Heart left ventricle (tissue), 16 donors: ENCODE measurements around the gene BMP2K. TPM values are rescaled to one million over a fixed set of nuclear protein-coding genes. Genes with fewer than 3 reads are reported as not detected.

Experiments used
- ATAC-seq, 4 donors: fragments of 200-7000 bp; cut with Tn5 transposase; one replicate each; pipeline ENCODE4 v1.9.1; 2020 to 2022; ENCODE audit warnings: moderate library complexity in 4 of 4, mild to moderate bottlenecking in 3 of 4, moderate number of reproducible peaks in 1 of 4
- DNase-seq, 5 donors: peaks; one replicate each; pipeline ENCODE4 v3.0.0-alpha.2; 2020
- H3K27ac ChIP-seq, 12 donors: fragments of 200-600 bp; sonication (generic) in 4 of 12; one replicate each; pipeline versions ENCODE4 v1.5.0 to v1.8.0; 2016 to 2022; ENCODE audit warnings: mild to moderate bottlenecking in 2 of 12
- H3K27me3 ChIP-seq, 9 donors: fragments of 200-600 bp; sonication (generic) in 2 of 9; one replicate each; pipeline versions ENCODE4 v1.5.1 to v1.8.0; 2016 to 2022; ENCODE audit warnings: mild to moderate bottlenecking in 3 of 9
- H3K36me3 ChIP-seq, 9 donors: fragments of 200-600 bp; sonication (generic) in 2 of 9; one replicate each; pipeline versions ENCODE4 v1.5.0 to v1.8.0; 2018 to 2022; ENCODE audit warnings: mild to moderate bottlenecking in 2 of 9
- H3K4me1 ChIP-seq, 12 donors: fragments of 200-600 bp; sonication (generic) in 4 of 12; one replicate each; pipeline versions ENCODE4 v1.5.0 to v1.8.0; 2016 to 2022; ENCODE audit warnings: mild to moderate bottlenecking in 3 of 12
- H3K4me3 ChIP-seq, 12 donors: fragments of 200-600 bp; sonication (generic) in 4 of 12; one replicate each; pipeline versions ENCODE4 v1.5.0 to v1.8.0; 2017 to 2022; ENCODE audit warnings: mild to moderate bottlenecking in 9 of 12, moderate library complexity in 4 of 12
- H3K9me3 ChIP-seq, 12 donors: fragments of 200-600 bp; sonication (generic) in 4 of 12; one replicate each; pipeline versions ENCODE4 v1.5.0 to v1.8.0; 2016 to 2022; ENCODE audit warnings: mild to moderate bottlenecking in 1 of 12
- POLR2A ChIP-seq, 2 donors: fragments of 450-650 bp; IDR thresholded peaks; one replicate each; pipeline ENCODE4 v1.6.1; 2017; ENCODE audit warnings: antibody characterized with exemption in 2 of 2, mild to moderate bottlenecking in 2 of 2, moderate library complexity in 2 of 2
- WGBS, 4 donors: extraction: QIAGEN DNeasy Blood & Tissue Kit in 2 of 4; methylation state at CpG; one replicate each; pipeline versions ENCODE4 v1.1.5 to v1.1.7; 2013 to 2018; 5-methylcytosine and 5-hydroxymethylcytosine counted together
- intact Hi-C, 10 donors: fragments of 100-400 bp; cut with DNase I; formaldehyde crosslinking; loops; one replicate each; pipeline versions ENCODE4 v1.11.1 to v1.14.2; 2022
- polyA plus RNA-seq, 2 donors: library from polyadenylated mRNA; stranded (reverse); fragments of 200-250 nt; gene quantifications; one replicate each; pipeline ENCODE4 v1.2.3, GENCODE V29; 2013
- total RNA-seq, 9 donors: library from RNA; depleted of rRNA in 2 of 9; stranded (reverse); fragments of >200 nt in 2 of 9; fragmentation: NEBNext Ultra II Directional in 3 of 9; extraction: Animal tissue kit (Norgen Biotek cat#: 25700) in 3 of 9; gene quantifications; one replicate each; pipeline versions ENCODE4 v1.1.0 to v1.2.4, GENCODE V29; 2016 to 2023
- TF ChIP-seq, protein P1 (sequence below), 12 donors: fragments of 200-600 bp; sonication (generic) in 4 of 12; IDR thresholded peaks; one replicate each; pipeline versions ENCODE4 v1.5.0 to v1.8.0; 2018 to 2022; ENCODE audit warnings: antibody characterized with exemption in 12 of 12, mild to moderate bottlenecking in 5 of 12
- donor health status: ischemic (EF 13 %, LVEDD 7.1; RV severe dilation, severe dysfunction).
- donor health status: healthy with polysubstance abuse.
- donor health status: DM: no; HTN: yes; CAD: no.
- donor health status: DM: no; HTN: no; CAD: no.
- donor health status: ischemic (EF 25% LVEDD 6.9; RV normal size, moderate dysfunction).
- donor health status: ischemic (EF 25% LVEDD 5.7; RV mildly dilated, moderate dysfunction).
- donor health status: healthy.
- donor health status: DM: yes; HTN: yes; CAD: no.
- donor health status: ischemic (EF 35%, LVEDD 5.7; RV mildly dilated, moderate dysfunction).
- donor health status: nonischemic (EF 11% LVEDD 7.7; RV severe dilation, severe dysfunction).
- donor health status: DM: yes; HTN: yes; CAD: no.
- donor health status: PGD.
- donor health status: ischemic (EF 29% LVEDD 5.4; RV normal size, mild dysfunction).
- donor health status: nonischemic (EF 23%, LVEDD 6.1; RV moderate dilation, normal function).

Gene BMP2K
- total and polyA plus RNA-seq, 11 donors, result 5.4 to 65.7 (median 21.6) TPM

- DNase-seq (no peak), ATAC-seq (no peak)
- Histone ChIP-seq H3K27me3 (no peaks in the 10 kb centered on the region), H3K4me1 (peaks cover 0 to 7% (median 0%) of the 10 kb centered on the region in 12 donors), H3K9me3 (no peaks in the 10 kb centered on the region), H3K4me3 (no peak overlapping the region), H3K27ac (no peak overlapping the region), H3K36me3 (peaks cover 0 to 58% (median 34%) of the 10 kb centered on the region in 9 donors)
- TF ChIP-seq, protein P1, sequence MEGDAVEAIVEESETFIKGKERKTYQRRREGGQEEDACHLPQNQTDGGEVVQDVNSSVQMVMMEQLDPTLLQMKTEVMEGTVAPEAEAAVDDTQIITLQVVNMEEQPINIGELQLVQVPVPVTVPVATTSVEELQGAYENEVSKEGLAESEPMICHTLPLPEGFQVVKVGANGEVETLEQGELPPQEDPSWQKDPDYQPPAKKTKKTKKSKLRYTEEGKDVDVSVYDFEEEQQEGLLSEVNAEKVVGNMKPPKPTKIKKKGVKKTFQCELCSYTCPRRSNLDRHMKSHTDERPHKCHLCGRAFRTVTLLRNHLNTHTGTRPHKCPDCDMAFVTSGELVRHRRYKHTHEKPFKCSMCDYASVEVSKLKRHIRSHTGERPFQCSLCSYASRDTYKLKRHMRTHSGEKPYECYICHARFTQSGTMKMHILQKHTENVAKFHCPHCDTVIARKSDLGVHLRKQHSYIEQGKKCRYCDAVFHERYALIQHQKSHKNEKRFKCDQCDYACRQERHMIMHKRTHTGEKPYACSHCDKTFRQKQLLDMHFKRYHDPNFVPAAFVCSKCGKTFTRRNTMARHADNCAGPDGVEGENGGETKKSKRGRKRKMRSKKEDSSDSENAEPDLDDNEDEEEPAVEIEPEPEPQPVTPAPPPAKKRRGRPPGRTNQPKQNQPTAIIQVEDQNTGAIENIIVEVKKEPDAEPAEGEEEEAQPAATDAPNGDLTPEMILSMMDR (IDR thresholded peaks at IDR 0.05), result no peak
- no peak for TF ChIP-seq POLR2A (IDR thresholded peaks at IDR 0.05)
- intact Hi-C loops, result no loop called here
Measured at GRCh38 chr4:78885598-78885997, 109.4 kb downstream of the BMP2K start.

GRCh38 chr4:78889955-78890354 lies 113.8 kb downstream of the BMP2K start:
- Histone ChIP-seq H3K9me3 (no peaks in the 10 kb centered on the region), H3K36me3 (peaks cover 0 to 73% (median 51%) of the 10 kb centered on the region in 9 donors), H3K4me3 (no peak overlapping the region), H3K27ac (no peak overlapping the region), H3K4me1 (peaks cover 0 to 11% (median 0%) of the 10 kb centered on the region in 12 donors), H3K27me3 (no peaks in the 10 kb centered on the region)
- DNase-seq, result no peak
- no peak for TF ChIP-seq POLR2A (IDR thresholded peaks at IDR 0.05)
- TF ChIP-seq, protein P1 (IDR thresholded peaks at IDR 0.05), result no peak
- intact Hi-C loops, result no loop called here
- no peak for ATAC-seq

DNA sequence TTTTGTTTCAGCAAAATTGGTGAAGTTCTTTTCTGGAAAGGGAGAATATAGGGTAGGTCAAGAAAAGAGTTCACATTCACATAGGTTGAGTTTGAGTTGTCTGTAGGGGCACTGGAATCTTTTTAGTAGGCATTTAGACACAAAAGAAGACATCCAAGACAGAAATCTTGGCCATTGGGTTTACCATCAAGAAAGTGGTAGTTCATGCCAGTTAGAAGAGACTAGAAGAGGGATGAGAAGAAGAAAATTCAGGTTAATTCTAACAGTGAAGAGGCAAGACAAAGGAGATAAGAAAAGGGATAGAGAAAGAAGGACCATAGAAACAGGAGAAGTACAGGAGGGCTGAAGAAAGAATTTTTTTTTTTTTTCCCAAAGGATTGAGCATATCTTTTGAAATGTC lies 123.2 kb downstream of the BMP2K start:
- H3K27ac ChIP-seq, result no peak overlapping the region
- H3K4me1 ChIP-seq, result no peaks in the 10 kb centered on the region
- H3K4me3 ChIP-seq, result no peak overlapping the region
- TF ChIP-seq, protein P1 (IDR thresholded peaks at IDR 0.05), result no peak
- no peak for TF ChIP-seq POLR2A (IDR thresholded peaks at IDR 0.05)
- intact Hi-C loops, result no loop called here
- ATAC-seq (no peak), DNase-seq (no peak)
- H3K36me3 ChIP-seq, result peaks cover 0 to 31% (median 20%) of the 10 kb centered on the region in 9 donors
- H3K9me3 ChIP-seq, result no peaks in the 10 kb centered on the region
- no peaks in the 10 kb centered on the region for H3K27me3 ChIP-seq

DNA sequence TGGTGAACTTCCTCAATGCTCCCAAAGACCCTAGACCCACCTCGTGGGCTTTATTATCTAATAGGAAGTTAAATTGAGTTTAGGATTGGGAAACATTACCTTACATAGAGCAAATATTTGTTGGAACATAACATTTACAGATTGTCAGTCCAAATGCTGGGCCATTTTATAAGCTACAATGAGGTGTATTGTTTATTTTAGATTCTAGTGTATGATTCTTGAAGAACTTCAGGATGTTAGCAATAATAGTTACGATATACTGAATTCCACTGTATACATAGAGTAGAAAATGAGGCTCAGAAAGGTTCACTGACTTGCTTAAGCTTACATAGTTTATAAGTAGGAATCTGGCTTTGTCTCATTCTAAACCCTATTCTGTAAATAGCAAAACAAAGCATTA lies 125.7 kb downstream of the BMP2K start:
- intact Hi-C loops, result no loop called here
- WGBS, 4 donors, result 81 to 87% (median 84%) methylated on average over 2 of the region's 2 CpGs
- Histone ChIP-seq H3K4me1 (no peaks in the 10 kb centered on the region), H3K4me3 (no peak overlapping the region), H3K9me3 (no peaks in the 10 kb centered on the region), H3K27ac (no peak overlapping the region), H3K27me3 (no peaks in the 10 kb centered on the region), H3K36me3 (peaks cover 0 to 14% (median 0%) of the 10 kb centered on the region in 9 donors)
- no peak for DNase-seq
- no peak for ATAC-seq
- TF ChIP-seq, protein P1 (IDR thresholded peaks at IDR 0.05), result no peak
- TF ChIP-seq POLR2A (IDR thresholded peaks at IDR 0.05), result no peak
